Sigmoid colon (tissue), 7 donors: Measurements from ENCODE around the gene COL21A1. TPM values are rescaled to one million over a fixed set of nuclear protein-coding genes. Genes with fewer than 3 reads are reported as not detected.
"Not testable (repeated sequence)": the region's sequence is repeated elsewhere in the genome, so short reads cannot be mapped to it uniquely, and the experiment has no call there.

Experiments
- DNase-seq: peaks from one replicate; pipeline ENCODE4 v3.0.0-alpha.2; 2019
- H3K27ac ChIP-seq, 4 donors: fragments of 200-600 bp; sonication (generic); one replicate each; pipeline ENCODE4 v1.5.1; 2016 to 2019; ENCODE audit warnings: mild to moderate bottlenecking in 1 of 4
- H3K27me3 ChIP-seq, 3 donors: fragments of 200-600 bp; sonication (generic); one replicate each; pipeline ENCODE4 v1.5.1; 2019; ENCODE audit warnings: mild to moderate bottlenecking in 1 of 3
- H3K36me3 ChIP-seq, 4 donors: fragments of 200-600 bp; sonication (generic); one replicate each; pipeline ENCODE4 v1.5.1; 2016 to 2019
- H3K4me1 ChIP-seq, 4 donors: fragments of 200-600 bp; sonication (generic); one replicate each; pipeline ENCODE4 v1.5.1; 2017 to 2019
- H3K4me3 ChIP-seq, 4 donors: fragments of 200-600 bp; sonication (generic); one replicate each; pipeline ENCODE4 v1.5.1; 2017 to 2019; ENCODE audit warnings: mild to moderate bottlenecking in 2 of 4, moderate library complexity in 1 of 4
- H3K9me3 ChIP-seq, 4 donors: fragments of 200-600 bp in 3 of 4; sonication (generic) in 3 of 4; one replicate each; pipeline versions ENCODE4 v1.5.1 to v1.6.1; 2013 to 2019
- CTCF ChIP-seq, 4 experiments: fragments of 450-650 bp in 3 of 4; fragments of 200-600 bp in 1 of 4; IDR thresholded peaks; one replicate each; pipeline ENCODE4 v1.5.1; 2016 to 2019; ENCODE audit warnings: antibody characterized with exemption in 4 of 4, mild to moderate bottlenecking in 3 of 4, moderate library complexity in 2 of 4
- EP300 ChIP-seq, 4 donors: sonication (generic); formaldehyde crosslinking; IDR thresholded peaks; one replicate each; pipeline ENCODE4 v1.6.1; 2017; ENCODE audit warnings: antibody characterized with exemption in 4 of 4
- POLR2A ChIP-seq, 2 donors: fragments of 450-650 bp; IDR thresholded peaks; one replicate each; pipeline ENCODE4 v1.6.1; 2016; ENCODE audit warnings: antibody characterized with exemption in 2 of 2, mild to moderate bottlenecking in 2 of 2, moderate library complexity in 2 of 2
- POLR2AphosphoS5 ChIP-seq, 4 donors: sonication (generic); formaldehyde crosslinking; IDR thresholded peaks; one replicate each; pipeline ENCODE4 v1.6.1; 2017; ENCODE audit warnings: antibody characterized with exemption in 4 of 4
- WGBS, 2 donors: extraction: QIAGEN DNeasy Blood & Tissue Kit; methylation state at CpG; one replicate each; pipeline ENCODE4 v1.1.7; 2013; 5-methylcytosine and 5-hydroxymethylcytosine counted together
- intact Hi-C: fragments of 100-400 bp; cut with DNase I; formaldehyde crosslinking; loops from one replicate; pipeline ENCODE4 v1.15.1; 2023
- polyA plus RNA-seq, 3 donors: library from polyadenylated mRNA; stranded (reverse); fragments of 200-250 nt; gene quantifications; one replicate each; pipeline ENCODE4 v1.2.3, GENCODE V29; 2013
- total RNA-seq, 4 donors: library from RNA; depleted of rRNA; stranded (reverse); fragments of >200 nt; gene quantifications; one replicate each; pipeline ENCODE4 v1.1.0, GENCODE V29; 2016
- donor health status: healthy with polysubstance abuse.
- donor health status: Bipolar disorder and iron deficiency.
- donor health status: healthy.

The COL21A1 gene
- total and polyA plus RNA-seq, 7 donors: 1.9 to 110 (median 35.2) TPM; not detected in 2

DNA sequence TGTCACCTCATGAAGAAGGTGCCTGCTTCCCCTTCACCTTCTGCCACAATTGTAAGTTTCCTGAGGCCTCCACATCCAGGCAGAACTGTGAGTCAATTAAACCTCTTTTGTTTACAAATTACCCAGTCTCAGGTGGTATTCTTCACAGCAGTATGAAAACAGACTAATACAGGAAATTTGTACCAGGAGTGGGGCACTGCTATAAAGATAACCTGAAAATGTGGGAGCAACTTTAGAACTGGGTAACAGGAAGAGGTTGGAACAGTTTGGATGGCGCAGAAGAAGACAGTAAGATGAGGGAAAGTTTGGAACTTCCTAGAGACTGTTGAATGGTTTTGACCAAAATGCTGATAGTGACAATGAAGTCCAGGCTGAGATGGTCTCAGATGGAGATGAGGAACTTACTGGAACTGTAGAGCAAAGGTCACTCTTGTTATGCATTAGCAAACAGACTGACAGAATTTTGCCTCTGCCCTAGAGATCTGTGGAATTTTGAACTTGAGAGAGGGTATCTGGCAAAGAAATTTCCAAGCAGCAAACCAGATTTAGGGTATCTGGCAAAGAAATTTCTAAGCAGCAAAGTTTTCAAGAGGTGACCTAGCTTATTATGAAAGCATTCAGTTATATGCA lies 23.5 kb upstream of the COL21A1 start:
- TF ChIP-seq POLR2AphosphoS5 (IDR thresholded peaks at IDR 0.05) (no peak), EP300 (IDR thresholded peaks at IDR 0.05) (no peak), POLR2A (IDR thresholded peaks at IDR 0.05) (no peak), CTCF (IDR thresholded peaks at IDR 0.05) (no peak)
- Histone ChIP-seq H3K4me1 (peaks cover 0 to 13% (median 2%) of the 10 kb centered on the region in 4 donors), H3K27me3 (no peaks in the 10 kb centered on the region), H3K27ac (no peak overlapping the region), H3K4me3 (no peak overlapping the region), H3K36me3 (no peaks in the 10 kb centered on the region), H3K9me3 (peaks cover 0 to 13% (median 5%) of the 10 kb centered on the region in 4 donors)
- WGBS, 2 donors: 94 to 96% methylated on average over 1 of the region's 1 CpG
- no peak for DNase-seq
- intact Hi-C loops: no loop called here

DNA sequence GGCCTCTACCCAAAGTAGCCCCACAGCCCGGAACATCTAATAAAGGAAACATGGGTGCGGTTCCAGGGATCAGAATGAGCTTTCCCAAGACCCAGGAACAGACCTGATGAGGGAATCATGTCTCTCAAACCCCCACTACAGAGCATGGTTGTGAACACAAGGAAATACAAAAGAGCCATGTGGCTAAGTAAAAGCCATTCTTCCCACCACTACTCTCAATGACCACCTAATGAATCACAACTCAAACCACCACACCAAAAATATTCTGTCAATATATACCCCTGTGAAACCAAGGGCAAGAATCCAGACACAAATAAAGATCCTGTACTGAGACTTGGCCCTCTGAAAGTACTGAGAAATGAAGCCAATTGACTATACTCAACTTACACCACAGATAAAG lies 20.9 kb upstream of the COL21A1 start:
- peaks cover 0 to 13% (median 3%) of the 10 kb centered on the region in 4 donors for H3K9me3 ChIP-seq
- H3K4me3 ChIP-seq: no peak overlapping the region
- 82 to 92% methylated on average over 2 of the region's 2 CpGs for WGBS, 2 donors
- H3K36me3 ChIP-seq: no peaks in the 10 kb centered on the region
- no peaks in the 10 kb centered on the region for H3K27me3 ChIP-seq
- peaks cover 0 to 26% (median 10%) of the 10 kb centered on the region in 4 donors for H3K4me1 ChIP-seq
- H3K27ac ChIP-seq: no peak overlapping the region
- TF ChIP-seq EP300 (IDR thresholded peaks at IDR 0.05): no peak
- TF ChIP-seq POLR2A (IDR thresholded peaks at IDR 0.05): no peak
- TF ChIP-seq POLR2AphosphoS5 (IDR thresholded peaks at IDR 0.05): no peak
- no peak for TF ChIP-seq CTCF (IDR thresholded peaks at IDR 0.05)
- DNase-seq: no peak
- intact Hi-C loops: loop anchor here (5.0 kb wide), 1 partner anchor 46 kb away; no protein-coding TSS in a partner anchor

- 26 to 39% methylated on average over 3 of the region's 3 CpGs for WGBS, 2 donors
- TF ChIP-seq POLR2AphosphoS5 (IDR thresholded peaks at IDR 0.05): peak; percentile 29 to 76 (median 58)
- peak in 2 of 4 donors; percentile 56 to 58 for TF ChIP-seq EP300 (IDR thresholded peaks at IDR 0.05)
- TF ChIP-seq CTCF (IDR thresholded peaks at IDR 0.05): no peak
- intact Hi-C loops: loop anchor here (5.0 kb wide), 1 partner anchor 44 kb away; no protein-coding TSS in a partner anchor
Observed at GRCh38 chr6:56266011-56266410, 18.6 kb upstream of the COL21A1 start.

DNA sequence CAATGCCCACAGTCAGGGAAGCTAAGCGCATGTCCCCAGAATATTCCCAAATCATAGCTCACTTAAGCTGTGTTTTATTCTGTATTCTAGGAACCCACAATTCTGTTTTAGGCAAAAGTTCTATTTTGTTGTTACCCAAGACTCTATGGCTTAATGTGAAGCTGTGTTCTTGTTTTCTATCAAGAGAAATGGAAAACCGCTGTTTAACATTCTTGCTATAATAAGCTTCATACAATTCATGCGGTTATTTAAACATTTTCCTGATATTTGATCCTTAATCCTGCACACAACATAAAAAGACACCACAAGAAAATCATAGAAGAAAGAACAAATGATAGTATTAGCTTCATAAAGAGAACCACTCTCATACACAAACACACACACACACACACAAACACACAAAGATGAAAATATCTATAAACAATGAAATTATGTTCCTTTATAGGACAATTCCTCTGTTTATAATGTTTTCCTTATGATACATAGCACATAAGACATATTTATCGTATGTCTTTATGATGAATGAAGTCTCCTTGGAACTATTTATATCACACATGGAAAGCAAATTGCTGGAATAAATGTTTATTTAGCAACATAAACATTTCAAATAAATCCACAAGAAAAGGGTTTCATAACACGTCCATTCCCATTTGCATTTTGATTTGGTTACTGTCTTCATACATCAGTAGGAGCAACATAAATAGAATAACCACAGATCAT lies 16.4 kb upstream of the COL21A1 start:
- intact Hi-C loops: no loop called here
- H3K27me3 ChIP-seq: no peaks in the 10 kb centered on the region

More at GRCh38 chr6:56266011-56266410, 18.6 kb upstream of the COL21A1 start:
- DNase-seq: no peak
- H3K4me1 ChIP-seq: peaks cover 0 to 26% (median 10%) of the 10 kb centered on the region in 4 donors
- no peaks in the 10 kb centered on the region for H3K27me3 ChIP-seq
- H3K36me3 ChIP-seq: no peaks in the 10 kb centered on the region
- no peak overlapping the region for H3K4me3 ChIP-seq
- H3K27ac ChIP-seq: peak overlapping the region in 3 of 4 donors; percentile 44 to 59 (median 48)
- peaks cover 0 to 9% (median 3%) of the 10 kb centered on the region in 4 donors for H3K9me3 ChIP-seq

GRCh38 chr6:56260593-56260992 lies 13.2 kb upstream of the COL21A1 start:
- H3K4me1 ChIP-seq, intact Hi-C loops: not testable (repeated sequence)

More for the DNA sequence above, 16.4 kb upstream of the COL21A1 start:
- peaks cover 0 to 26% (median 10%) of the 10 kb centered on the region in 4 donors for H3K4me1 ChIP-seq
- no peaks in the 10 kb centered on the region for H3K9me3 ChIP-seq
- H3K4me3 ChIP-seq: no peak overlapping the region
- H3K27ac ChIP-seq: no peak overlapping the region
- no peaks in the 10 kb centered on the region for H3K36me3 ChIP-seq
- 63% methylated on average over 5 of the region's 5 CpGs for WGBS, 2 donors
- TF ChIP-seq CTCF (IDR thresholded peaks at IDR 0.05) (no peak), EP300 (IDR thresholded peaks at IDR 0.05) (no peak), POLR2A (IDR thresholded peaks at IDR 0.05) (no peak), POLR2AphosphoS5 (IDR thresholded peaks at IDR 0.05) (no peak)
- DNase-seq: no peak

More at GRCh38 chr6:56260593-56260992, 13.2 kb upstream of the COL21A1 start:
- not testable (repeated sequence) for H3K27me3 ChIP-seq, H3K9me3 ChIP-seq, H3K27ac ChIP-seq, H3K4me3 ChIP-seq, DNase-seq, H3K36me3 ChIP-seq
